Fibroblast of mammary gland (primary cell): ENCODE results near the gene PIAS1.

ENCODE experiments used
- DNase-seq: peaks from one replicate; pipeline ENCODE4 v3.0.0-alpha.2; 2010; ENCODE audit warnings: low read depth
- H3K4me3 ChIP-seq: 2 replicates; pipeline ENCODE4 v1.5.1; 2011; ENCODE audit warnings: low read depth, mild to moderate bottlenecking, low read length, moderate library complexity; ENCODE audit not compliant: control insufficient read depth
- CTCF ChIP-seq: conservative IDR thresholded peaks from 2 replicates; pipeline ENCODE4 v1.5.1; 2011; ENCODE audit warnings: low read depth, low read length, inconsistent platforms; ENCODE audit not compliant: control insufficient read depth, insufficient read depth

PIAS1 gene

GRCh38 chr15:68148039-68148438, 93.9 kb downstream of the PIAS1 start:
- no peak for DNase-seq
- no peak for TF ChIP-seq CTCF

GRCh38 chr15:68149059-68149458, 94.9 kb downstream of the PIAS1 start:
- H3K4me3 ChIP-seq = no peak overlapping the region
- no peak for TF ChIP-seq CTCF
- DNase-seq = peak; percentile 64

More at GRCh38 chr15:68148039-68148438, 93.9 kb downstream of the PIAS1 start:
- H3K4me3 ChIP-seq = no peak overlapping the region

- no peak for DNase-seq
- TF ChIP-seq CTCF = no peak
- H3K4me3 ChIP-seq = no peak overlapping the region
Measured at GRCh38 chr15:68150187-68150586, 96.1 kb downstream of the PIAS1 start.

- peak; percentile 12 for DNase-seq
- TF ChIP-seq CTCF = no peak
- no peak overlapping the region for H3K4me3 ChIP-seq
Measured at GRCh38 chr15:68151277-68151676, 97.2 kb downstream of the PIAS1 start.

- no peak for DNase-seq
- H3K4me3 ChIP-seq = no peak overlapping the region
- TF ChIP-seq CTCF = no peak
Measured at GRCh38 chr15:68152342-68152741, 98.2 kb downstream of the PIAS1 start.

- DNase-seq = peak; percentile 76
- TF ChIP-seq CTCF = peak; percentile 87
- no peak overlapping the region for H3K4me3 ChIP-seq
Measured at GRCh38 chr15:68154923-68155559, 100.9 kb downstream of the PIAS1 start.

- DNase-seq = no peak
- H3K4me3 ChIP-seq = no peak overlapping the region
- TF ChIP-seq CTCF = no peak
Measured at GRCh38 chr15:68157074-68157473, 103.0 kb downstream of the PIAS1 start.
